Suprapubic skin (tissue), 4 donors: ENCODE data around the gene NPAS2.

Source experiments
- EP300 ChIP-seq: sonication (generic); formaldehyde crosslinking; IDR thresholded peaks from one replicate; pipeline ENCODE4 v1.6.1; 2017; ENCODE audit warnings: antibody characterized with exemption
- POLR2A ChIP-seq, 2 donors: fragments of 450-650 bp; IDR thresholded peaks; one replicate each; pipeline ENCODE4 v1.6.1; 2017; ENCODE audit warnings: antibody characterized with exemption in 2 of 2, mild to moderate bottlenecking in 2 of 2, moderate library complexity in 2 of 2
- POLR2AphosphoS5 ChIP-seq, 3 donors: sonication (generic); formaldehyde crosslinking; IDR thresholded peaks; one replicate each; pipeline ENCODE4 v1.6.1; 2017; ENCODE audit warnings: antibody characterized with exemption in 3 of 3
- TF ChIP-seq, protein P1 (sequence below), 2 donors: fragments of 200-600 bp in 1 of 2; fragments of 450-650 bp in 1 of 2; sonication (generic) in 1 of 2; IDR thresholded peaks; one replicate each; pipeline ENCODE4 v1.5.1; 2016 to 2019; ENCODE audit warnings: antibody characterized with exemption in 2 of 2, mild to moderate bottlenecking in 1 of 2, moderate library complexity in 1 of 2

DNA sequence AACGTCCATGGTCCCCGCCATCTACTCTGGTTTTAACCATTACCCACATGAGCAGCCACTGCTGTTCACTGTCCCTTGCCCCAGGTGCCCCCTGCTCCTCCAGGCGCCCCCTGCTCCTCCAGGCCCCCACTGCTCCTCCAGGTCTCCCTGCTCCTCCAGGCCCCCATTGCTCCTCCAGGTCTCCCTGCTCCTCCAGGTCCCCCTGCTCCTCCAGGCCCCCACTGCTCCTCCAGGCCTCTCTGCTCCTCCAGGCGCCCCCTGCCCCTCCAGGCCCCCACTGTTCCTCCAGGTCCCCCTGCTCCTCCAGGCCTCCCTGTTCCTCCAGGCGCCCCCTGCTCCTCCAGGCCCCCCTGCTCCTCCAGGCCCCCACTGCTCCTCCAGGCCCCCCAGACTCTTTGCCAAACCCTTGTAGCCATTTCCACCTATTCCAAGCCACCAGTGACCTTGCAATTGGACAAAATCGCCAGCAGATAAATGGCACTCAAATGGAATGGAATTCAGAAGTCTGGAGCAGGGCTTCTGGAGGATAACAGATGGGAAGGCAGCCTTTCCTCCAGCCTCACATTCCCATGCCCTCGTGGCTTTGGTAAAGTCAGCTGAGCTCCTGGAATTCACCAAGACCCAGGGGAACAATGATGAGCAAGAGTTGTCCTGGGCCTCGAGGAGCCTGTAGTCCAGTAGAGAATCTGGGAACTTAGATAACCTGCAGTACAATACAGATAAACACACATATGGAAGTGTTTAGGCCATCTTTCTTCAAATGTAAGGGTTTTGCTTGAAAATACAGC lies 168.9 kb downstream of the NPAS2 start:
- TF ChIP-seq, protein P1, sequence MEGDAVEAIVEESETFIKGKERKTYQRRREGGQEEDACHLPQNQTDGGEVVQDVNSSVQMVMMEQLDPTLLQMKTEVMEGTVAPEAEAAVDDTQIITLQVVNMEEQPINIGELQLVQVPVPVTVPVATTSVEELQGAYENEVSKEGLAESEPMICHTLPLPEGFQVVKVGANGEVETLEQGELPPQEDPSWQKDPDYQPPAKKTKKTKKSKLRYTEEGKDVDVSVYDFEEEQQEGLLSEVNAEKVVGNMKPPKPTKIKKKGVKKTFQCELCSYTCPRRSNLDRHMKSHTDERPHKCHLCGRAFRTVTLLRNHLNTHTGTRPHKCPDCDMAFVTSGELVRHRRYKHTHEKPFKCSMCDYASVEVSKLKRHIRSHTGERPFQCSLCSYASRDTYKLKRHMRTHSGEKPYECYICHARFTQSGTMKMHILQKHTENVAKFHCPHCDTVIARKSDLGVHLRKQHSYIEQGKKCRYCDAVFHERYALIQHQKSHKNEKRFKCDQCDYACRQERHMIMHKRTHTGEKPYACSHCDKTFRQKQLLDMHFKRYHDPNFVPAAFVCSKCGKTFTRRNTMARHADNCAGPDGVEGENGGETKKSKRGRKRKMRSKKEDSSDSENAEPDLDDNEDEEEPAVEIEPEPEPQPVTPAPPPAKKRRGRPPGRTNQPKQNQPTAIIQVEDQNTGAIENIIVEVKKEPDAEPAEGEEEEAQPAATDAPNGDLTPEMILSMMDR (IDR thresholded peaks at IDR 0.05): no peak
- TF ChIP-seq EP300 (no peak), POLR2A (IDR thresholded peaks at IDR 0.05) (no peak), POLR2AphosphoS5 (IDR thresholded peaks at IDR 0.05) (no peak)
